Measurements from ENCODE around the gene TMEM91. TPM values are rescaled to one million over a fixed set of nuclear protein-coding genes. Genes with fewer than 3 reads are reported as not detected.

TMEM91 gene
- total and polyA plus RNA-seq, 2 of the 4 experiments (the other 2 are of a cell fraction) = 1.4 to 4.8 TPM

DNA sequence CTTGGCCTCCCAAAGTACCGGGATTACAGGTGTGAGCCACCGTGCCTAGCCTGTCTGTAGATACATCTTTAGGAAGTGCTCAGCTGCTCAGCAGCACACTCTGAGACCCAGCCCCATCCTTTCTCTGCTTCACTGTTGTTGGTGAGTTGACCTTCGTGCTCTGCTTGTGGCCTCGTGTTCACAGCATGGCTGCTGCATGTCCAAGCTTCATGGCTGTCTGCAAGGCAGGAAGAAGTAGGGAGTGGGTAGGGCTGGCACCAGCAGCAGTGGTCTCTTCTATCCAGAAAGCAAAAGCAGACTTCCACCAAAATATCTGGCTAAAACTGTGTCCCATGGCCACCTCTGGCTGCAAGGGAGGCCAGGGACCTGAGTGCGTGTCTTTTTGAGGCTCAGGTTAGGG lies 36.6 kb downstream of the TMEM91 start:
- in situ Hi-C loops (cut with MboI; ENCODE audit: low sequenced_read_pairs) = no loop called here
- no peaks in the 10 kb centered on the region; a peak in 1 of 4 replicates for H3K79me1 ChIP-seq (ENCODE audit: low read depth in 1 of 2, low read length in 2 of 2)
- no peaks in the 10 kb centered on the region; the same call in 1 of the 2 replicates for H3K9me1 ChIP-seq (ENCODE audit: insufficient read depth, low read length)
- peaks cover 4% of the 10 kb centered on the region for H3K4me1 ChIP-seq (ENCODE audit: control insufficient read depth, insufficient read depth, low read length)
- no peak overlapping the region for H4K8ac ChIP-seq (ENCODE audit: low read depth in 2 of 2, low read length in 2 of 2)
- ChIA-PET POLR2A (ENCODE audit: unreplicated experiment) (no interaction called here), CTCF (no interaction called here)
- H2AK5ac ChIP-seq (ENCODE audit: low read depth, low read length) = no peak overlapping the region
- H3K56ac ChIP-seq (ENCODE audit: extremely low read depth, insufficient read depth, low read length) = no peak overlapping the region
- no peak overlapping the region for H3K18ac ChIP-seq (ENCODE audit: low read depth, low read length)
- no peak for DNase-seq
- intact Hi-C loops (cut with micrococcal nuclease) = no loop called here
- no peak overlapping the region for H3K4me2 ChIP-seq (ENCODE audit: low read depth, low read length)
- H2AFZ ChIP-seq (replicated peaks; ENCODE audit: low read length, poor library complexity) = no peak overlapping the region
- no peak overlapping the region for H2BK15ac ChIP-seq (ENCODE audit: low read depth, low read length)
- no peak overlapping the region for H2AK9ac ChIP-seq (replicated peaks; ENCODE audit: low read depth, low read length, poor library complexity)
- no CpG with 5 or more reads among the region's 5 CpGs for WGBS, 2 experiments (ENCODE audit: extremely low coverage in 2 of 2, insufficient read length in 1 of 2)
- no peak overlapping the region for H3K4ac ChIP-seq (ENCODE audit: low read depth, low read length)
- no peak for ATAC-seq (ENCODE audit: low read depth)
- no peak overlapping the region for H4K91ac ChIP-seq (ENCODE audit: insufficient read depth, low read depth, low read length)
- H3K23ac ChIP-seq (ENCODE audit: low read depth, low read length) = no peak overlapping the region
- no peak overlapping the region for H4K5ac ChIP-seq (ENCODE audit: low read depth, low read length)
- H2BK120ac ChIP-seq (ENCODE audit: low read depth, low read length) = no peak overlapping the region
- dilution Hi-C loops (cut with HindIII; ENCODE audit: low sequenced_read_pairs, unreplicated experiment) = no loop called here
- BruUV-seq (replicated peaks) = no TSS peak
- H3K36me3 ChIP-seq (ENCODE audit: control insufficient read depth, insufficient read depth, low read length) = peaks cover 40% of the 10 kb centered on the region
- H3K9ac ChIP-seq (ENCODE audit: low read depth, low read length) = no peak overlapping the region
- no peak overlapping the region for H2BK5ac ChIP-seq (ENCODE audit: low read depth, low read length, poor library complexity, severe bottlenecking)
- no peak overlapping the region for H3K14ac ChIP-seq (replicated peaks; ENCODE audit: low read depth, low read length)
- H3K9me3 ChIP-seq (ENCODE audit: control insufficient read depth, insufficient read depth, low read length) = no peaks in the 10 kb centered on the region
- TF ChIP-seq RFX5 (IDR thresholded peaks at IDR 0.05; ENCODE audit: low read depth, low read length) = no peak
- TF ChIP-seq MAZ (IDR thresholded peaks at IDR 0.05; ENCODE audit: borderline replicate concordance, low read depth, low read length) = no peak
- TF ChIP-seq FOS (IDR thresholded peaks at IDR 0.05; ENCODE audit: low read depth, low read length) = no peak
- TF ChIP-seq RCOR1 (IDR thresholded peaks at IDR 0.05; ENCODE audit: insufficient replicate concordance, low read length) = no peak
- TF ChIP-seq BHLHE40 (IDR thresholded peaks at IDR 0.05; ENCODE audit: low read depth, low read length) = no peak
- no peak for TF ChIP-seq MAFK (IDR thresholded peaks at IDR 0.05; ENCODE audit: low read depth, low read length)
- no peak for TF ChIP-seq CEBPB (IDR thresholded peaks at IDR 0.05; ENCODE audit: low read depth, low read length)
- TF ChIP-seq RAD21 (IDR thresholded peaks at IDR 0.05; ENCODE audit: low read length) = no peak
- TF ChIP-seq POLR2A (IDR thresholded peaks at IDR 0.05; ENCODE audit: low read depth, low read length) = no peak
- TF ChIP-seq CHD1 (IDR thresholded peaks at IDR 0.05; ENCODE audit: low read depth, low read length) = no peak
- no peak for TF ChIP-seq NFE2L2 (IDR thresholded peaks at IDR 0.05; ENCODE audit: low read depth, low read length)
- TF ChIP-seq CTCF (conservative IDR thresholded peaks at IDR 0.05; ENCODE audit: low read depth, low read length) = no peak
- no peak for TF ChIP-seq ELK1 (IDR thresholded peaks at IDR 0.05; ENCODE audit: borderline replicate concordance, low read depth, low read length)
- TF ChIP-seq, protein P1, sequence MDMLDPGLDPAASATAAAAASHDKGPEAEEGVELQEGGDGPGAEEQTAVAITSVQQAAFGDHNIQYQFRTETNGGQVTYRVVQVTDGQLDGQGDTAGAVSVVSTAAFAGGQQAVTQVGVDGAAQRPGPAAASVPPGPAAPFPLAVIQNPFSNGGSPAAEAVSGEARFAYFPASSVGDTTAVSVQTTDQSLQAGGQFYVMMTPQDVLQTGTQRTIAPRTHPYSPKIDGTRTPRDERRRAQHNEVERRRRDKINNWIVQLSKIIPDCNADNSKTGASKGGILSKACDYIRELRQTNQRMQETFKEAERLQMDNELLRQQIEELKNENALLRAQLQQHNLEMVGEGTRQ (IDR thresholded peaks at IDR 0.05; ENCODE audit: low read depth, low read length) = no peak
- TF ChIP-seq MXI1 (IDR thresholded peaks at IDR 0.05; ENCODE audit: borderline replicate concordance, low read depth, low read length) = no peak
- TF ChIP-seq SMC3 (IDR thresholded peaks at IDR 0.05; ENCODE audit: low read depth, low read length) = no peak
- no peak overlapping the region for H3K4me3 ChIP-seq (ENCODE audit: insufficient read depth, low read depth, low read length)
- no peaks in the 10 kb centered on the region for H4K20me1 ChIP-seq (ENCODE audit: insufficient read depth, low read length)
- no peak overlapping the region for H2BK20ac ChIP-seq (ENCODE audit: low read depth, low read length)
- no peak overlapping the region for H3K27ac ChIP-seq (ENCODE audit: insufficient read depth, low read length)
- no peaks in the 10 kb centered on the region for H3K27me3 ChIP-seq (ENCODE audit: control insufficient read depth, insufficient read depth, low read length)
